HEK293 (cell line): ENCODE data around the gene ZNF273.

Source experiments
- PRDM4 ChIP-seq: fragments of 450-650 bp; formaldehyde crosslinking; IDR thresholded peaks from 2 replicates; pipeline ENCODE4 v1.5.1; 2017; ENCODE audit warnings: missing biosample characterization, missing genetic modification characterization
- ZNF223 ChIP-seq: fragments of 450-650 bp; formaldehyde crosslinking; IDR thresholded peaks from 2 replicates; pipeline ENCODE4 v1.5.1; 2016; ENCODE audit warnings: missing biosample characterization, missing genetic modification characterization

GRCh38 chr7:64854969-64855368, 48.1 kb upstream of the ZNF273 start:
- TF ChIP-seq ZNF223 (tag by site-specific recombination), result no peak
- TF ChIP-seq PRDM4 (tag by site-specific recombination), result no peak
